HEK293T (cell line): ENCODE data around the gene NUDT14.

Source experiments
- CTCF ChIA-PET: fragments of 350-600 bp; formaldehyde crosslinking; extraction: SDS; loops from one replicate; lab custom pipeline; 2021; ENCODE audit warnings: antibody characterized with exemption, inconsistent platforms; lab: Yijun Ruan, JAX
- POLR2A ChIA-PET: fragments of 350-600 bp; formaldehyde crosslinking; extraction: SDS; loops from one replicate; lab custom pipeline; 2020; ENCODE audit warnings: antibody characterized with exemption, inconsistent platforms; lab: Yijun Ruan, JAX
- DNase-seq: peaks from one replicate; pipeline ENCODE4 v3.0.0; 2012; ENCODE audit warnings: mixed read lengths; ENCODE audit errors: extremely low spot score
- ARNT ChIP-seq: fragments of 450-650 bp; IDR thresholded peaks from 2 replicates; pipeline ENCODE4 v1.6.1; 2017; ENCODE audit warnings: mild to moderate bottlenecking
- BHLHE40 ChIP-seq: fragments of 450-650 bp; IDR thresholded peaks from 2 replicates; pipeline ENCODE4 v1.6.1; 2016; ENCODE audit warnings: mild to moderate bottlenecking, moderate library complexity, borderline replicate concordance
- CTBP1 ChIP-seq: fragments of 450-650 bp; IDR thresholded peaks from 2 replicates; pipeline ENCODE4 v1.6.1; 2016; ENCODE audit warnings: borderline replicate concordance
- ELF4 ChIP-seq: fragments of 450-650 bp; IDR thresholded peaks from 2 replicates; pipeline ENCODE4 v1.6.1; 2017; ENCODE audit warnings: antibody characterized with exemption
- FOXA1 ChIP-seq: fragments of 450-650 bp; IDR thresholded peaks from 2 replicates; pipeline ENCODE4 v1.6.1; 2016; ENCODE audit warnings: mild to moderate bottlenecking
- FOXK2 ChIP-seq: fragments of 450-650 bp; IDR thresholded peaks from 2 replicates; pipeline ENCODE4 v1.6.1; 2016; ENCODE audit warnings: mild to moderate bottlenecking
- FOXM1 ChIP-seq: fragments of 450-650 bp; IDR thresholded peaks from 2 replicates; pipeline ENCODE4 v1.6.1; 2017; ENCODE audit warnings: mild to moderate bottlenecking, borderline replicate concordance
- HDGF ChIP-seq: fragments of 450-650 bp; IDR thresholded peaks from 2 replicates; pipeline ENCODE4 v1.6.1; 2017; ENCODE audit warnings: antibody characterized with exemption, borderline replicate concordance
- L3MBTL2 ChIP-seq: fragments of 450-650 bp; conservative IDR thresholded peaks from 2 replicates; pipeline ENCODE4 v1.6.1; 2016; ENCODE audit warnings: mild to moderate bottlenecking
- LEF1 ChIP-seq: fragments of 450-650 bp; IDR thresholded peaks from 2 replicates; pipeline ENCODE4 v1.6.1; 2017; ENCODE audit warnings: mild to moderate bottlenecking, borderline replicate concordance
- NFRKB ChIP-seq: fragments of 450-650 bp; IDR thresholded peaks from 2 replicates; pipeline ENCODE4 v1.6.1; 2016; ENCODE audit warnings: mild to moderate bottlenecking, moderate library complexity
- SP1 ChIP-seq: fragments of 450-650 bp; IDR thresholded peaks from 2 replicates; pipeline ENCODE4 v1.6.1; 2017
- SUZ12 ChIP-seq: fragments of 450-650 bp; IDR thresholded peaks from 2 replicates; pipeline ENCODE4 v1.6.1; 2016; ENCODE audit warnings: mild to moderate bottlenecking
- TARDBP ChIP-seq: fragments of 450-650 bp; IDR thresholded peaks from 2 replicates; pipeline ENCODE4 v1.6.1; 2016
- ZNF384 ChIP-seq: fragments of 450-650 bp; IDR thresholded peaks from 2 replicates; pipeline ENCODE4 v1.6.1; 2016
- TF ChIP-seq, protein P1 (sequence below): fragments of 450-650 bp; IDR thresholded peaks from 2 replicates; pipeline ENCODE4 v1.6.1; 2016

NUDT14 gene

DNA sequence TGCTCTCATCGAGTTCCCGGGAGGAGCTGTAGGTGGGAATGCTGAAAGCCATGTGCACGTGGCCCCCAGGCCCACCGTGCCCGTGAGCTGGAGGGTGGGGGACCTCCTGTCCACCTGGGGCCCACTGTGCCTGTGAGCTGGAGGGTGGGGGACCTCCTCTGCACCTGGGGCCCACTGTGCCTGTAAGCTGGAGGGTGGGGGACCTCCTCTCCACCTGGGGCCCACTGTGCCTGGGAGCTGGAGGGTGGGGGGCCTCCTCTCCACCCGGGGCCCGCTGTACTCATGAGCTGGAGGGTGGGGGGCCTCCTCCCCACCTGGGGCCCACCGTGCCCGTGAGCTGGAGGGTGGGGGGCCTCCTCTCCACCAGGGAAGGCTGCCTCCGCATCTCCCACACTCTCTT is 13.9 kb upstream of the NUDT14 start:
- CTCF ChIA-PET, result interaction anchor here (1.1 kb wide), 1 partner anchor 26 kb away, joined by 3 read pairs; the partner anchor contains the start of gene JAG2
- POLR2A ChIA-PET, result interaction anchor here (1.5 kb wide), 1 partner anchor 54 kb away, joined by 3 read pairs; no protein-coding TSS in a partner anchor
- TF ChIP-seq FOXK2 (no peak), SUZ12 (no peak), FOXM1 (no peak), NFRKB (no peak), TARDBP (no peak), L3MBTL2 (no peak), LEF1 (no peak), ARNT (no peak), SP1 (no peak), CTBP1 (no peak), HDGF (no peak), ELF4 (no peak), FOXA1 (no peak), BHLHE40 (no peak), ZNF384 (no peak)
- TF ChIP-seq, protein P1, sequence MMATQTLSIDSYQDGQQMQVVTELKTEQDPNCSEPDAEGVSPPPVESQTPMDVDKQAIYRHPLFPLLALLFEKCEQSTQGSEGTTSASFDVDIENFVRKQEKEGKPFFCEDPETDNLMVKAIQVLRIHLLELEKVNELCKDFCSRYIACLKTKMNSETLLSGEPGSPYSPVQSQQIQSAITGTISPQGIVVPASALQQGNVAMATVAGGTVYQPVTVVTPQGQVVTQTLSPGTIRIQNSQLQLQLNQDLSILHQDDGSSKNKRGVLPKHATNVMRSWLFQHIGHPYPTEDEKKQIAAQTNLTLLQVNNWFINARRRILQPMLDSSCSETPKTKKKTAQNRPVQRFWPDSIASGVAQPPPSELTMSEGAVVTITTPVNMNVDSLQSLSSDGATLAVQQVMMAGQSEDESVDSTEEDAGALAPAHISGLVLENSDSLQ, result no peak
- no peak for DNase-seq

DNA sequence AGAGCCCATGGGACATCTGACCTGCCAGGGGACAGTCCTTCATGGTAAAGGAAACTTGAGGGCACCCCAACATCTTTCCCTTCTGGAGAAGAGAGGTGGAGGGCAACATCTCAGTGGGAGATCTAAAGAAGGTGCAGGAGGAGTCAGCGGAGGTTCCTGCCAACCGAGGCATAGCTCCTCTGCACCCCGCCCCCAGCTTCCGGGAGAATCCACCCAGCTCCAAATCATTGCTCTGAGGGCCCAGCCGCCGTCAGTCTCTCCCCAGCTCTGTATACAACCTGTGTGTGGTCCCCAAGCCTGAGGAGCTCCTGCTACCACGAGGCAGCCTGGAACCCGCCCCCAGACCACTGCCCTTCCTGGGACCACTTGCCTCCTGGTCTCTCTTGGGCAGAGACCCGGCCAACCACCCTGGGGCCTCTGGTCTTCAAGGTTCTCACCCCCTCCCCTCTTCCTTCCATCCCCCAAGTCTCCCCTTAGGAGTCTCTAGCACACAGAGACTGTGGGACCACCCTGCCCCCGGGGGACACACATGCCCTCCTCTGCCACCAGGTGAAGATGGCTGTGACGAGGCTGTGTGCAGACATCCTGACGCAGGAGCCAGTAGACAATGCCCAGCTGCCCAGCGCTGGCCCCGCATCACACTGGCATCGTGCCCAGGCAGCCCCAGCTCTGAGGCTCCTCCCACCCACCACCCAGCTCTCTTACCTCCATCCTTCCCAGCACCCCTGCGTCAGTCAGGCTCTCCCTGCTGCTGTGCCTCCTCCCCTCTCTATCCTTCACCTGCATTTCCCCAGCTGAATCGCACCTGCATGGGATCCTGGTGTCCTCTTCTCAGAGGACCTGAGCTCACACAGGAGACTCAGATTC is 13.0 kb upstream of the NUDT14 start:
- TF ChIP-seq, protein P1, result no peak
- no peak for TF ChIP-seq SUZ12
- TF ChIP-seq BHLHE40, result no peak
- TF ChIP-seq TARDBP, result no peak
- TF ChIP-seq SP1, result no peak
- ChIA-PET POLR2A (no interaction called here), CTCF (interaction anchor here (1.1 to 1.2 kb wide), 2 partner anchors 10 to 158 kb away, joined by 3 read pairs; no protein-coding TSS in a partner anchor)
- no peak for DNase-seq

DNA sequence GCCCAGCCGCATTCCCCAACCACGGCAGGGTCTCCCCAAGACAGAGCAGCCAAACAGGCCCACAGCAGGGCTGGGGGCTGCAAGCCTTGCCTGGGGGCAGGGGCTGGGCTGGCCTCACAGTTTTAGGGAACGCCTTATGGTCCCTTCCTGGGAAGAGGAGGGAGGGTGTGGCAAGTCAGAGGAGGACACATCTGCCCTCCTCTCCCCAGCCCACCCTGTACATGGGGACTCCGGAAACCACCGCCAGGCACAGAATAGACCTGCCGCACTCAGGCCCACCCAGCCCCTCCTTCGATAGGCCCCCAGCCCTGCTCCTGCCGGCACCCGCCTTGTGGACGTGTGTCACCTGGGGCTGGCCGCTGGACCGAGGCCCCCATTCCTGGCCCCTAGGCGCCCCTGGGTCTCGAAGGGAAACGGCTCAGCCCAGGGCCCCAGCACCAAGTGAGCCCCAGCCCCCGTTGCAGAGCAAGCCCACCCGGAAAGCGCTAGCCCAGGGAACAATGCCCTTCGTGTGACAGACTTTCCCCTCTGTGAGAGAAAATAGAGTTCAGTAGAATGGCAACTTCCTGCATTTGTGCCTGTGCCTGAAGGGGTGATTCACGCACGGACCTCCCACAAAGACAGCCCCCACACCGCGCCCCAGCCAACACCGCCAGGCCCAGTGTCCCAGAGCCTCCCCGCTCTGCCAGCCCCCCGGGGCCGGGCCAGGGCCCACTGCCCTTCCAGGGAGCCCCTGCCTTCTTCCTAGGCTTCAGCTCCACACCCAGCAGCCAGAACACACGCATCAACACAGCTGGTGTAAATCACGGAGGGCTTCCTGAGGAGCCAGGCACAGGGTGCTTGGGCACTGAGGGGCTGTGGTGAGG is 12.0 kb upstream of the NUDT14 start:
- POLR2A ChIA-PET, result no interaction called here
- CTCF ChIA-PET, result interaction anchor here (1.1 to 1.2 kb wide), 2 partner anchors 11 to 159 kb away, joined by 3 read pairs; no protein-coding TSS in a partner anchor
- DNase-seq, result no peak
- TF ChIP-seq L3MBTL2 (no peak), FOXA1 (no peak), BHLHE40 (no peak), SUZ12 (no peak), ZNF384 (no peak), HDGF (no peak), ARNT (no peak), TARDBP (no peak), FOXM1 (no peak), CTBP1 (no peak), NFRKB (no peak), LEF1 (no peak), ELF4 (no peak), FOXK2 (no peak), SP1 (no peak)
- TF ChIP-seq, protein P1, result no peak

DNA sequence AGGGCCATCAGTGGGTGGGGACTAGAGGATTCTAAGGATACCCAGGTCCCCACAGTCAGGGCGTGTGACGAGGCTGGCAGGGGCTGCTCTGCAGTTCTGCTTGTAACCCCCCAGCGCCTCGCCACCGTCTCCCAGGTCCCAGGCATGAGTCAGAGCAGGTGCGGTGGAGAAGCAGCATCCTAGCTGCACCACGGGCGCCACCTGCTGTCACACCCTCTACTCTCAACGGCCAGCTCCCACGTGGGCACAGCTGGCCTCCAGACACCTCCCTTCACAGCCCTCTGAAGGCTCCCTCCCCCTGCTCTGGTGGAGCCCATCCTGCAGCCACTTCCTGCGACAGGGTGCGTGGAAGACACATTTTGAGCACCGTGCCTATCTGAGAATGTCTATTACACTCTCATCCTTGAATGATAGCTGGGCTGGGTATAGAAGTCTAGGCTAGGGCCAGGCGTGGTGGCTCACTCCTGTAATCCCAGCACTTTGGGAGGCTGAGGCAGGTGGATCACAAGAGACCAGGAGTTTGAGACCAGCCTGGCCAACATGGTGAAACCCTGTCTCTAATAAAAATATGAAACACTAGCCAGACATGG is 6.9 kb upstream of the NUDT14 start:
- DNase-seq, result no peak
- TF ChIP-seq LEF1 (no peak), SUZ12 (no peak), BHLHE40 (no peak), CTBP1 (no peak), FOXK2 (no peak)
- CTCF ChIA-PET, result interaction anchor here (0.6 kb wide), 1 partner anchor 90 kb away, joined by 4 read pairs; no protein-coding TSS in a partner anchor
- POLR2A ChIA-PET, result interaction anchor here (0.5 kb wide), 1 partner anchor 108 kb away, joined by 3 read pairs; no protein-coding TSS in a partner anchor

DNA sequence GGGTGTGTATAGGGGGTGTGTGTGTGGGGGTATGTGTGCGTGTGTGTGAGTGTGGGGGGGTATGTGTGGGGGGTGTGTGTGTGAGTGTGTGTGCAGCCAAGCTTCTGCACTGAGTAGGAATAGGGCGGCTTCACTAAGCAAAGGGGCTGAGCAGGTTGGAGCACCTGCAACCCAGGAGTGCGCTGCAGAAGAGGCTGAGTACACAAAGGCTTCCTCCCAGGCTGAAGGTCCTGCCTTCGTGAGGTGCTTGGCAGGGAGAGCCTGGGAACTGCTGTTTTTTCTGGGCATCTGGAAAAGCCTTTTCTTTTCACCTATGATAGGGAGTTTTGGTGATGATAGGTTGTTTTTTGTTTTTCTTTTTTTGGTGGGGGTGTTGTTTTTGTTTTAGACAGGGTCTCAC is 6.0 kb upstream of the NUDT14 start:
- ChIA-PET CTCF (no interaction called here), POLR2A (no interaction called here)
- DNase-seq, result no peak
- TF ChIP-seq CTBP1 (no peak), FOXM1 (no peak), TARDBP (no peak), ELF4 (no peak), FOXA1 (no peak), HDGF (no peak), SUZ12 (no peak), FOXK2 (no peak), NFRKB (no peak), BHLHE40 (no peak), SP1 (no peak), ARNT (no peak), LEF1 (no peak), L3MBTL2 (no peak), ZNF384 (no peak)
- TF ChIP-seq, protein P1, result no peak
